ENCODE measurements around the gene TASP1. TPM values are rescaled to one million over a fixed set of nuclear protein-coding genes. Genes with fewer than 3 reads are reported as not detected.

Gene TASP1
- total RNA-seq, 4 donors from 2014 or later, result 3.0 to 18.1 (median 12.9) TPM

DNA sequence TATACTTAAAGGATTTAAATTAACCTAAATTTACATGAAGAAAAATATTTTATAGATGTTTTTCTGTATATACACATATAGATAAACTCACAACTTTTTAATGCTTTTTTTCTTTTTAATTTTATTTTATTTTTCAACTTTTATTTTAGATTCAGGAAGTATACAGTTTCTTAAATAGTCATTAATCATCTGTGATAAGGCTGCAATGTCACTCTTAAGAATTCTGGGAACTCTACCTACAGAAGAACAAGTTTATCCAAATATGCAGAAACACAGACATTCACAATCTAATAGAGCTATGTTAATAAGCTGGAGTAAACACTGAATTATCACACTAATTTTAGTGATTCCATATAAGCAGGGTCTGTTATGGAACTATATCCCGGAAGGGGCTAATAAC, 181.2 kb downstream of the TASP1 start:
- 100% methylated on average over 1 of the region's 1 CpG for WGBS, 2 donors (ENCODE audit: low coverage in 1 of 2)
- Histone ChIP-seq H3K4me3 (no peak overlapping the region), H3K36me3 (no peaks in the 10 kb centered on the region), H3K27ac (no peak overlapping the region), H3K27me3 (no peaks in the 10 kb centered on the region), H3K4me1 (no peaks in the 10 kb centered on the region), H3K9me3 (no peaks in the 10 kb centered on the region)
- in situ Hi-C loops (cut with MboI; ENCODE audit: low pct_ligation_motif_present in 1 of 4, low pct_unique_long_range_greater_than_20kb in 1 of 4, low sequenced_read_pairs in 3 of 4), result no loop called here
- intact Hi-C loops (cut with DNase I; ENCODE audit: low total_unique reads), result no loop called here
- no peak for TF ChIP-seq CTCF (IDR thresholded peaks at IDR 0.05)
- TF ChIP-seq POLR2AphosphoS5 (IDR thresholded peaks at IDR 0.05), result no peak
- no peak for TF ChIP-seq POLR2A (IDR thresholded peaks at IDR 0.05)
- TF ChIP-seq EP300 (IDR thresholded peaks at IDR 0.05; ENCODE audit: low read depth), result no peak
- no peak for DNase-seq

GRCh38 chr20:13455713-13456112, 183.0 kb downstream of the TASP1 start:
- no peaks in the 10 kb centered on the region for H3K4me1 ChIP-seq
- H3K4me3 ChIP-seq, result no peak overlapping the region
- intact Hi-C loops (cut with DNase I; ENCODE audit: low total_unique reads) (no loop called here), in situ Hi-C loops (cut with MboI; ENCODE audit: low pct_ligation_motif_present in 1 of 4, low pct_unique_long_range_greater_than_20kb in 1 of 4, low sequenced_read_pairs in 3 of 4) (no loop called here)
- WGBS, 2 donors (ENCODE audit: low coverage in 1 of 2), result 63 to 81% methylated on average over 2 to 3 of the region's 3 CpGs
- H3K36me3 ChIP-seq, result no peaks in the 10 kb centered on the region
- H3K9me3 ChIP-seq, result no peaks in the 10 kb centered on the region
- no peaks in the 10 kb centered on the region for H3K27me3 ChIP-seq
- DNase-seq, result no peak
- H3K27ac ChIP-seq, result no peak overlapping the region
- no peak for TF ChIP-seq EP300 (IDR thresholded peaks at IDR 0.05; ENCODE audit: low read depth)
- no peak for TF ChIP-seq POLR2A (IDR thresholded peaks at IDR 0.05)
- TF ChIP-seq POLR2AphosphoS5 (IDR thresholded peaks at IDR 0.05), result no peak
- TF ChIP-seq CTCF (IDR thresholded peaks at IDR 0.05), result no peak

DNA sequence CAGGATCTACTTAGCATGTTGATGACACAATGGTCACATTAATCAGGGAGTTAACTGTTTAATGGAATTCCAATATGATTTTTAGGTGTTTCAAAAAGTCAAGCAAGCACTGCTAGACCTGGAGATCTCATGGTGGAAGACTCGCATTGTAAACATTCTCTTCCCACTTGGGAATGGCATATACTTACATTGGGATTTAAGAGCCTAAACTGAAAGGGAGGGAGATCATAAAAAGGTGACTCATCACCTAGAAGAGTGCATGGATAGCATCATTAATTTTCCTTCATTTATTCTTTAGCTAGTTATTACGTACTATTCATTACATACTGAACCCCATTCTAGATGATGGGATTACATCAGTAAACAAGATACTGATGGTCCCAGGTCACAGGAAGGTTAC, 185.4 kb downstream of the TASP1 start:
- Histone ChIP-seq H3K4me3 (no peak overlapping the region), H3K9me3 (no peaks in the 10 kb centered on the region), H3K4me1 (no peaks in the 10 kb centered on the region), H3K36me3 (no peaks in the 10 kb centered on the region), H3K27me3 (no peaks in the 10 kb centered on the region), H3K27ac (no peak overlapping the region)
- 96 to 97% methylated on average over 2 of the region's 2 CpGs for WGBS, 2 donors (ENCODE audit: low coverage in 1 of 2)
- TF ChIP-seq POLR2A (IDR thresholded peaks at IDR 0.05), result no peak
- no peak for TF ChIP-seq POLR2AphosphoS5 (IDR thresholded peaks at IDR 0.05)
- TF ChIP-seq CTCF (IDR thresholded peaks at IDR 0.05), result no peak
- no peak for TF ChIP-seq EP300 (IDR thresholded peaks at IDR 0.05; ENCODE audit: low read depth)
- intact Hi-C loops (cut with DNase I; ENCODE audit: low total_unique reads), result no loop called here
- DNase-seq, result no peak
- in situ Hi-C loops (cut with MboI; ENCODE audit: low pct_ligation_motif_present in 1 of 4, low pct_unique_long_range_greater_than_20kb in 1 of 4, low sequenced_read_pairs in 3 of 4), result no loop called here

DNA sequence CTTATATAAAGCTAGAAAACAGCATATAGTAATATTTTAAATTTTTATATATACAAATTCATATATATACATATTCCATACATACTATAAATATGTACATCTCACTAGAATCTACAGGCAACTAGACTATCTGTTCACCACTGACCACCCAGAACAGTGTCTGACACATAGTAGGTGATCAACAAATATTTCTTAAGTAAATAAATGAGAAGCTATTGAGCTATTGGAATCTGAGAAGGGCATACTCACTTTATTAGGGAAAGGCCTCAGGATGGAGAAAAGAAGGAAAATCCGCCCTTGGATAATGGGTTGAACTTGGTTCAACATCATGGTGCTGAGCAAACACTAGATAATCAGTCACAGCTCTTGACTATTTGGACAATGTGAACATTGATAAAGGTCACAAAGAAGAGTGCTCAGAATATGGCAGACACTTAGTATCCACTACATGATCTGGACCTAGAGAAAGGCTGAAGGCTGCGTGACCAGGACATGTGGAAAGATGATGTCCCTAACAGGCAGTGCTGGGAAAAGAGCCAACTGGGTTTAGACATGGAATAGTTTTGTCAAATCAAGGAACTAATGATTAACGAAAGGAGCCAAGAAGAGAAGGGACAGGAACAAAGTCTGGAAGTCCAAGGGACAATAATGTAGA, 186.1 kb downstream of the TASP1 start:
- H3K4me3 ChIP-seq, result no peak overlapping the region
- H3K36me3 ChIP-seq, result no peaks in the 10 kb centered on the region
- TF ChIP-seq POLR2A (IDR thresholded peaks at IDR 0.05) (no peak), EP300 (IDR thresholded peaks at IDR 0.05; ENCODE audit: low read depth) (no peak), CTCF (IDR thresholded peaks at IDR 0.05) (no peak), POLR2AphosphoS5 (IDR thresholded peaks at IDR 0.05) (no peak)
- DNase-seq, result no peak
- intact Hi-C loops (cut with DNase I; ENCODE audit: low total_unique reads), result no loop called here
- H3K9me3 ChIP-seq, result no peaks in the 10 kb centered on the region
- H3K4me1 ChIP-seq, result no peaks in the 10 kb centered on the region
- H3K27me3 ChIP-seq, result no peaks in the 10 kb centered on the region
- in situ Hi-C loops (cut with MboI; ENCODE audit: low pct_ligation_motif_present in 1 of 4, low pct_unique_long_range_greater_than_20kb in 1 of 4, low sequenced_read_pairs in 3 of 4), result no loop called here
- WGBS, 2 donors (ENCODE audit: low coverage in 1 of 2), result 61 to 94% methylated on average over 3 of the region's 3 CpGs
- no peak overlapping the region for H3K27ac ChIP-seq

Measured in transverse colon (tissue), 4 donors.